Endothelial cell of umbilical vein (primary cell): ENCODE results near the gene MEF2C. TPM values are rescaled to one million over a fixed set of nuclear protein-coding genes. Genes with fewer than 3 reads are reported as not detected.

Experiments
- BruUV-seq: library from RNA; stranded (reverse); fragments of 400-500 nt; replicated peaks from 2 replicates; lab custom pipeline; 2021; lab: Mats Ljungman, UMichigan
- CTCF ChIA-PET: fragments of 300-600, 350-600 bp; sonication (Branson Sonifier 250); formaldehyde crosslinking; loops from one replicate; lab custom pipeline; 2021; ENCODE audit warnings: antibody characterized with exemption, inconsistent platforms; lab: Charles Lee
- POLR2A ChIA-PET: fragments of 300-600, 350-600 bp; sonication (Branson Sonifier 250); formaldehyde crosslinking; loops from one replicate; lab custom pipeline; 2021; ENCODE audit warnings: antibody characterized with exemption, inconsistent platforms; lab: Charles Lee
- DNase-seq: peaks from one replicate; pipeline ENCODE4 v3.0.0-alpha.2; 2011; ENCODE audit warnings: low read depth, low spot score
- FAIRE-seq: peaks from 2 replicates; lab custom pipeline; 2011; peaks lifted over from hg19 to GRCh38; lab: Jason Lieb, UNC
- H2AFZ ChIP-seq: 2 replicates; pipeline ENCODE4 v1.6.0; 2012; ENCODE audit warnings: low read depth, low read length, control low read depth, inconsistent platforms
- H3K27ac ChIP-seq: 2 replicates; pipeline ENCODE4 v1.5.1; 2011; ENCODE audit warnings: low read depth, mild to moderate bottlenecking, control low read depth, low read length, moderate library complexity; ENCODE audit not compliant: insufficient read depth
- H3K27me3 ChIP-seq, 2 experiments: 2 replicates each; pipeline versions ENCODE4 v1.6.0 to v1.6.1; 2011; ENCODE audit warnings: low read length in 2 of 2, mixed read lengths in 1 of 2; ENCODE audit not compliant: control insufficient read depth in 2 of 2, insufficient read depth in 2 of 2
- H3K36me3 ChIP-seq, 2 experiments: 2 replicates in 1 of 2; 3 replicates in 1 of 2; pipeline ENCODE4 v1.5.1; 2011; ENCODE audit warnings: low read length in 2 of 2, mild to moderate bottlenecking in 1 of 2, moderate library complexity in 1 of 2; ENCODE audit not compliant: control insufficient read depth in 2 of 2, insufficient read depth in 2 of 2; ENCODE audit errors: extremely low read depth in 1 of 2
- H3K4me1 ChIP-seq: 3 replicates; pipeline ENCODE4 v1.5.1; 2011; ENCODE audit warnings: mild to moderate bottlenecking, low read length; ENCODE audit not compliant: control insufficient read depth, insufficient read depth; ENCODE audit errors: extremely low read depth
- H3K4me2 ChIP-seq: 2 replicates; pipeline ENCODE4 v1.6.1; 2011; ENCODE audit warnings: low read length, control low read depth, mixed read lengths; ENCODE audit not compliant: insufficient read depth
- H3K4me3 ChIP-seq, 3 experiments: fragments of 200-600 bp in 1 of 3; sonication (generic), shearing (Covaris generic) in 1 of 3; replicated peaks in 1 of 3; 2 replicates each; pipeline ENCODE4 v1.5.1; 2011 to 2016; ENCODE audit warnings: control low read depth in 3 of 3, low read length in 3 of 3, mild to moderate bottlenecking in 2 of 3, inconsistent platforms in 1 of 3, low read depth in 1 of 3, moderate library complexity in 1 of 3; ENCODE audit not compliant: insufficient read depth in 1 of 3
- H3K79me2 ChIP-seq: 2 replicates; pipeline ENCODE4 v1.6.0; 2012; ENCODE audit warnings: low read length, inconsistent platforms; ENCODE audit not compliant: control insufficient read depth, insufficient read depth
- H3K9ac ChIP-seq: replicated peaks from 2 replicates; pipeline ENCODE3; 2011; ENCODE audit warnings: low read length, control low read depth; ENCODE audit not compliant: insufficient read depth; ENCODE audit errors: extremely low read depth
- H3K9me1 ChIP-seq: replicated peaks from 3 replicates; pipeline ENCODE4 v1.6.0; 2011; ENCODE audit warnings: mild to moderate bottlenecking, low read length; ENCODE audit not compliant: control insufficient read depth, insufficient read depth; ENCODE audit errors: extremely low read depth
- H3K9me3 ChIP-seq: replicated peaks from 2 replicates; pipeline ENCODE4 v1.5.1; 2012; ENCODE audit warnings: low read length, inconsistent platforms; ENCODE audit not compliant: control insufficient read depth, insufficient read depth
- H4K20me1 ChIP-seq: replicated peaks from 2 replicates; pipeline ENCODE3; 2011; ENCODE audit warnings: mild to moderate bottlenecking, low read length; ENCODE audit not compliant: control insufficient read depth, insufficient read depth; ENCODE audit errors: extremely low read depth
- EZH2 ChIP-seq: IDR thresholded peaks from 2 replicates; pipeline ENCODE4 v1.6.1; 2012; ENCODE audit warnings: borderline replicate concordance, low read depth, mild to moderate bottlenecking, moderate library complexity, low read length, inconsistent platforms; ENCODE audit not compliant: severe bottlenecking
- FOS ChIP-seq: IDR thresholded peaks from 2 replicates; pipeline ENCODE4 v1.6.1; 2011; ENCODE audit warnings: mild to moderate bottlenecking, low read length, moderate library complexity, borderline replicate concordance; ENCODE audit not compliant: insufficient read depth
- GATA2 ChIP-seq: IDR thresholded peaks from 2 replicates; pipeline ENCODE4 v1.7.0; 2011; ENCODE audit warnings: low read depth, mild to moderate bottlenecking, moderate library complexity, mixed read lengths, low read length; ENCODE audit not compliant: insufficient read length, insufficient read depth
- JUN ChIP-seq: IDR thresholded peaks from 2 replicates; pipeline ENCODE4 v1.6.1; 2011; ENCODE audit warnings: borderline replicate concordance, low read depth; ENCODE audit not compliant: insufficient read length, insufficient read depth
- MYC ChIP-seq: IDR thresholded peaks from one replicate; pipeline ENCODE4 v1.6.1; 2011; ENCODE audit warnings: mild to moderate bottlenecking, low read depth, low read length
- POLR2A ChIP-seq: IDR thresholded peaks from 2 replicates; pipeline ENCODE4 v1.6.1; 2012; ENCODE audit warnings: low read depth, mild to moderate bottlenecking, control low read depth, low read length
- POLR2AphosphoS5 ChIP-seq: IDR thresholded peaks from 2 replicates; pipeline ENCODE4 v1.6.1; 2012; ENCODE audit warnings: low read depth, mild to moderate bottlenecking, control low read depth, low read length, moderate library complexity; ENCODE audit not compliant: insufficient read depth
- dilution Hi-C: fragments of 300-500 bp; cut with MboI; formaldehyde crosslinking; loops from one replicate; pipeline ENCODE4 v1.15.0; 2019; ENCODE audit warnings: low sequenced_read_pairs; ENCODE audit not compliant: extremely low pct_ligation_motif_present
- intact Hi-C: fragments of 100-400 bp; cut with micrococcal nuclease; formaldehyde crosslinking; loops from one replicate; pipeline ENCODE4 v1.10.0; 2022
- polyA plus RNA-seq, 4 experiments: library from polyadenylated mRNA; depleted of rRNA in 3 of 4; stranded (reverse) in 3 of 4; unstranded in 1 of 4; fragments of >200 nt; gene quantifications; 2 replicates each; pipeline versions ENCODE4 v1.2.1 to v1.2.3, GENCODE V29; 2011 to 2012; ENCODE audit warnings: missing spikeins in 1 of 4
- total RNA-seq: library from RNA; stranded (reverse); gene quantifications from 2 replicates; pipeline ENCODE4 v1.2.3, GENCODE V29; 2021
- TF ChIP-seq, protein P1 (sequence below): IDR thresholded peaks from 2 replicates; pipeline ENCODE4 v1.6.1; 2011; ENCODE audit not compliant: insufficient read depth, insufficient read length
- TF ChIP-seq, protein P2 (sequence below), 2 donors: IDR thresholded peaks; 1 replicate in 1 of 2; 2 replicates in 1 of 2; pipeline ENCODE4 v1.5.1; 2011; ENCODE audit warnings: low read length in 2 of 2, mild to moderate bottlenecking in 2 of 2, moderate library complexity in 2 of 2, control low read depth in 1 of 2, inconsistent platforms in 1 of 2, low read depth in 1 of 2; ENCODE audit not compliant: insufficient read depth in 1 of 2; ENCODE audit errors: extremely low read depth in 1 of 2

MEF2C gene
- total and polyA plus RNA-seq, 2 donors (not counting 3 experiments of a cell fraction or from before 2014, with no cell fraction given) = 21.2 to 67.7 TPM

DNA sequence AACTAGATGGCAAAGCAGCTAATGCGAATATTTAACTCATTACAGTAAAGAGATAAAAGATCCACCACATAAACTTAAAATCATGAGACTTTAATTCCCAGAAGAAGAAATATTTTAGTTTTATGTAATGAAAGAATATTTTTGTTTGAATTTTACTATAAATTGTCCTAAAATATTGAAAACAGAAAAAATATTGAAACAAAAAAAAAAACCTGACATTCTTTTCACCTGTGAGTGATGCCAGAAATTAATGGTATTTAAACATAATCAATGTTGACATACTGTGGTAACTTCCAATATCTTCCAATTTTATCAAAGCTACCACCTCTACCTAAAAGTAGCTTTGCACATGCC is 153.2 kb downstream of the MEF2C start:
- Histone ChIP-seq H3K79me2 (no peaks in the 10 kb centered on the region), H3K9ac (no peak overlapping the region), H3K9me1 (no peaks in the 10 kb centered on the region), H3K36me3 (peaks cover 0 to 1% of the 10 kb centered on the region in 2 experiments), H3K4me1 (peaks cover 10% of the 10 kb centered on the region), H4K20me1 (no peaks in the 10 kb centered on the region), H3K4me3 (no peak overlapping the region), H2AFZ (no peak overlapping the region), H3K9me3 (no peaks in the 10 kb centered on the region), H3K27ac (no peak overlapping the region), H3K27me3 (no peaks in the 10 kb centered on the region), H3K4me2 (no peak overlapping the region)
- intact Hi-C loops = loop anchor here (1.0 to 10.0 kb wide), 12 partner anchors 55 to 1657 kb away; partner anchors contain the start of gene MEF2C
- dilution Hi-C loops = no loop called here
- FAIRE-seq (no peak), DNase-seq (no peak)
- BruUV-seq = no TSS peak
- no peak for TF ChIP-seq POLR2AphosphoS5
- no peak for TF ChIP-seq MYC
- no peak for TF ChIP-seq POLR2A
- TF ChIP-seq, protein P1, sequence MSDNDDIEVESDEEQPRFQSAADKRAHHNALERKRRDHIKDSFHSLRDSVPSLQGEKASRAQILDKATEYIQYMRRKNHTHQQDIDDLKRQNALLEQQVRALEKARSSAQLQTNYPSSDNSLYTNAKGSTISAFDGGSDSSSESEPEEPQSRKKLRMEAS = no peak
- TF ChIP-seq JUN = no peak
- TF ChIP-seq GATA2 = no peak
- TF ChIP-seq, protein P2, sequence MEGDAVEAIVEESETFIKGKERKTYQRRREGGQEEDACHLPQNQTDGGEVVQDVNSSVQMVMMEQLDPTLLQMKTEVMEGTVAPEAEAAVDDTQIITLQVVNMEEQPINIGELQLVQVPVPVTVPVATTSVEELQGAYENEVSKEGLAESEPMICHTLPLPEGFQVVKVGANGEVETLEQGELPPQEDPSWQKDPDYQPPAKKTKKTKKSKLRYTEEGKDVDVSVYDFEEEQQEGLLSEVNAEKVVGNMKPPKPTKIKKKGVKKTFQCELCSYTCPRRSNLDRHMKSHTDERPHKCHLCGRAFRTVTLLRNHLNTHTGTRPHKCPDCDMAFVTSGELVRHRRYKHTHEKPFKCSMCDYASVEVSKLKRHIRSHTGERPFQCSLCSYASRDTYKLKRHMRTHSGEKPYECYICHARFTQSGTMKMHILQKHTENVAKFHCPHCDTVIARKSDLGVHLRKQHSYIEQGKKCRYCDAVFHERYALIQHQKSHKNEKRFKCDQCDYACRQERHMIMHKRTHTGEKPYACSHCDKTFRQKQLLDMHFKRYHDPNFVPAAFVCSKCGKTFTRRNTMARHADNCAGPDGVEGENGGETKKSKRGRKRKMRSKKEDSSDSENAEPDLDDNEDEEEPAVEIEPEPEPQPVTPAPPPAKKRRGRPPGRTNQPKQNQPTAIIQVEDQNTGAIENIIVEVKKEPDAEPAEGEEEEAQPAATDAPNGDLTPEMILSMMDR (IDR thresholded peaks at IDR 0.05; ENCODE audit: extremely low read depth in 1 of 2, insufficient read depth in 1 of 2, low read depth in 1 of 2, low read length in 2 of 2) = no peak
- TF ChIP-seq FOS = no peak
- no peak for TF ChIP-seq EZH2
- POLR2A ChIA-PET = interaction anchor here (1.3 kb wide), 1 partner anchor 153 kb away, joined by 7 read pairs; the partner anchor contains the start of gene MEF2C
- CTCF ChIA-PET = interaction anchor here (0.6 to 9.6 kb wide), 66 partner anchors 10 to 1706 kb away, joined by 3 to 175 read pairs (median 4); partner anchors contain the start of gene MEF2C
